ENCODE results near the gene TCEANC2. TPM values are rescaled to one million over a fixed set of nuclear protein-coding genes. Genes with fewer than 3 reads are reported as not detected.
"Not testable (repeated sequence)": the region's sequence is repeated elsewhere in the genome, so short reads cannot be mapped to it uniquely, and the experiment has no call there.

Gene TCEANC2
- total RNA-seq, 1 donor from 2014 or later: 8.1 TPM

DNA sequence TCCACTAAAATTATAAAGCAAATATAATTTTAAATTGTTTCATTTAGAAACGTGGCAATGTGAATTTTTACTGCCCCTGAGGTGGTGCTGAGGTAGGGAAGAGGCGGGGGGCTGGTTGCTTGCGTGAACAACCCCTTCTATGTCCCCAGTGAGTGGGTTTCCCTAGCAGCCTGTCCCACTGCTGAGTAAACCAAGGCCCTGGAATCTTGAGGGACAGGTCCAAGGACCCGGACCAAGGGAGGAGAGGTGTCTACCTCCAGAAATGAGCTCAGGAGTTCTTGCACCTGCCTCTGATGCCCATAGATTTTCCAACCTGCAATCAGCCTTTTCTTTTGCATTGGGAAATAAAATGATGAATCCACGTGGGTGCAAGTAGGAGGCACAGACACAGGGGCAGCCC is 34.8 kb upstream of the TCEANC2 start:
- POLR2A ChIA-PET: no interaction called here
- no peak overlapping the region for H3K27ac Mint-ChIP-seq

DNA sequence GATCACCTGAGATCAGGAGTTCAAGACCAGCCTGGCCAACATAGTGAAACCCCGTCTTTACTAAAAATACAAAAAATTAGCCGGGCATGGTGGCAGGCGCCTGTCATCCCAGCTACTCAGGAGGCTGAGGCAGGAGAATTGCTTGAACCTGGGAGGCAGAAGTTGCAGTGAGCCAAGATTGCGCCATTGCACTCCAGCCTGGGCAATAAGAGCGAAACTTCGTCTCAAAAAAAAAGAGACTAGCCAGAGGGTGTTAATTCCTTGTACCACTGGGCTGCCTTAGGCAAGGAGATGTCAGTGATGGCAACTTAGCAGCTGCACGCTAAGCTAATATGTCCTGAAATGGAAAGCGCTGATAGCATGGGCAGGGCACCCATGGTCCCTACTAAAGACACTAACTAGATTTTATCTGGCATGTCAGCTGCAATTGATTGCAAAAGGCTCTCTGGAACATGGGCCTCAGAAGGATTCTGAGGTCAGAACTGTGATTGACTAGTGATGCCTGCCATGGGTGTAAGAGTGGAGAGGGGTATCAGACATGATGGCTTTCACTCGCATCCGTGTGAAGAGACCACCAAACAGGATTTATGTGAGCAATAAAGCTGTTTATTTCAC is 33.7 kb upstream of the TCEANC2 start:
- POLR2A ChIA-PET; H3K36me3 Mint-ChIP-seq (ENCODE audit: low read depth); intact Hi-C loops (cut with micrococcal nuclease); H3K4me1 Mint-ChIP-seq; H3K9me3 Mint-ChIP-seq; H3K27me3 Mint-ChIP-seq; H3K27ac Mint-ChIP-seq; ATAC-seq (ENCODE audit: low read depth); CTCF ChIA-PET; DNase-seq; H3K4me3 Mint-ChIP-seq: not testable (repeated sequence)

More for the DNA sequence above, 34.8 kb upstream of the TCEANC2 start:
- H3K4me1 Mint-ChIP-seq: no peaks in the 10 kb centered on the region
- H3K27me3 Mint-ChIP-seq: peaks cover 5% of the 10 kb centered on the region
- TF ChIP-seq, protein P1, sequence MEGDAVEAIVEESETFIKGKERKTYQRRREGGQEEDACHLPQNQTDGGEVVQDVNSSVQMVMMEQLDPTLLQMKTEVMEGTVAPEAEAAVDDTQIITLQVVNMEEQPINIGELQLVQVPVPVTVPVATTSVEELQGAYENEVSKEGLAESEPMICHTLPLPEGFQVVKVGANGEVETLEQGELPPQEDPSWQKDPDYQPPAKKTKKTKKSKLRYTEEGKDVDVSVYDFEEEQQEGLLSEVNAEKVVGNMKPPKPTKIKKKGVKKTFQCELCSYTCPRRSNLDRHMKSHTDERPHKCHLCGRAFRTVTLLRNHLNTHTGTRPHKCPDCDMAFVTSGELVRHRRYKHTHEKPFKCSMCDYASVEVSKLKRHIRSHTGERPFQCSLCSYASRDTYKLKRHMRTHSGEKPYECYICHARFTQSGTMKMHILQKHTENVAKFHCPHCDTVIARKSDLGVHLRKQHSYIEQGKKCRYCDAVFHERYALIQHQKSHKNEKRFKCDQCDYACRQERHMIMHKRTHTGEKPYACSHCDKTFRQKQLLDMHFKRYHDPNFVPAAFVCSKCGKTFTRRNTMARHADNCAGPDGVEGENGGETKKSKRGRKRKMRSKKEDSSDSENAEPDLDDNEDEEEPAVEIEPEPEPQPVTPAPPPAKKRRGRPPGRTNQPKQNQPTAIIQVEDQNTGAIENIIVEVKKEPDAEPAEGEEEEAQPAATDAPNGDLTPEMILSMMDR (IDR thresholded peaks at IDR 0.05): no peak
- H3K36me3 Mint-ChIP-seq (ENCODE audit: low read depth): no peaks in the 10 kb centered on the region
- H3K4me3 Mint-ChIP-seq: no peak overlapping the region
- DNase-seq: no peak
- CTCF ChIA-PET: no interaction called here
- intact Hi-C loops (cut with micrococcal nuclease): no loop called here
- H3K9me3 Mint-ChIP-seq: no peaks in the 10 kb centered on the region
- no peak for ATAC-seq (ENCODE audit: low read depth)

DNA sequence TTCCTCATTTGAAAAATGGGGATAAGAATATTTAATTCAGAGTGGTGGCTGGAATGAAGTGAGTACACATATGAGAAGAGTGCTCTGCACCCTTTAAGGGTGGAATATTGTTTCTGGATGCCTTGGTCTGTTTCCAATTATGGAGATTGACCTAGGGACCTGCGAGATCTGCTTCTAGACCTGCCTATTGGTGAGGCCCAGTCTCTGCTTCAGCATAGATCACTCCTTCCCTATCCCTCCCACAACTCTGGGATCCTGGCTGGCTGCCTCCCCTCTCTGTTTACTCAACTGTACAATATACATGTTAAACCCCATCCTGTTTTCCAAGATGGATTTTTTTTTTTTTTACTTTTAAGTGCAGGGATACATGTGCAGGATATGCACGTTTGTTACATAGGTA is 29.1 kb upstream of the TCEANC2 start:
- CTCF ChIA-PET: no interaction called here
- POLR2A ChIA-PET: no interaction called here
- H3K9me3 Mint-ChIP-seq: no peaks in the 10 kb centered on the region
- peaks cover 4% of the 10 kb centered on the region for H3K36me3 Mint-ChIP-seq (ENCODE audit: low read depth)
- no peaks in the 10 kb centered on the region for H3K27me3 Mint-ChIP-seq
- H3K4me3 Mint-ChIP-seq: no peak overlapping the region
- intact Hi-C loops (cut with micrococcal nuclease): no loop called here
- TF ChIP-seq, protein P1 (IDR thresholded peaks at IDR 0.05): no peak
- no peak for DNase-seq
- ATAC-seq (ENCODE audit: low read depth): no peak
- no peaks in the 10 kb centered on the region for H3K4me1 Mint-ChIP-seq
- H3K27ac Mint-ChIP-seq: no peak overlapping the region

DNA sequence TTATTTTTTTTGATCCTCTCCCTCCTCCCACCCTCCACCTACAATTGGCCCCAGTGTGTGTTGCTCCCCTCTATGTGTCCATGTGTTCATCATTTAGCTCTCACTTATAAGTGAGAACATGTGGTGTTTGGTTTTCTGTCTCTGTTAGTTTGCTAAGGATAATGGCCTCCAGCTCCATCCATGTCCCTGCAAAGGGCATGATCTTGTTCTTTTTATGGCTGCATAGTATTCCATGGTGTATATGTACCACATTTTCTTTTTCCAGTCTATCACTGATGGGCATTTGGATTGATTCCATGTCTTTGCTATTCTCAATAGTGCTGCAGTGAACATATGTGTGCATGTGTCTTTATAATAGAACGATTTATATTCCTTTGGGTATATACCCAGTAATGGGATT is 28.6 kb upstream of the TCEANC2 start:
- ATAC-seq (ENCODE audit: low read depth): not testable (repeated sequence)

DNA sequence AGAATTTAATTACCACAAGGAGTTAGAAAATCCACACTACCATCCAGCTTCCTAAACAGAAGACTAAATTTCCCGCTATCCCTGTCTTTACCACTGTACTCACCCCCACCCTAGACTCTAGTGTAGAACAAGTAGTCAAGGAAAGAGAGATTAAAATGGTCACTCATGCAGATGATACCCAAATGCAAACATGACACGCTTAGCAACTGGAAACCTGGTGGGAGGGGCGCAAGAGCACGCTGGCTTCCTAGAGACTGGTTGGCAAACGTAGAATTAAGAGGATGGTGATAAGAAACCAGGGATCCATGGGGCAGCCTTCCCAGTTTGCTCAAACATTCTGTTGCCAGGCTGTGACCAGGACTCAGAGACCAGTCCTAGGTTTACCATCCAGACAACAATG is 25.6 kb upstream of the TCEANC2 start:
- TF ChIP-seq, protein P1 (IDR thresholded peaks at IDR 0.05): no peak
- ATAC-seq (ENCODE audit: low read depth): no peak
- H3K36me3 Mint-ChIP-seq (ENCODE audit: low read depth): peaks cover 34% of the 10 kb centered on the region
- H3K4me1 Mint-ChIP-seq: peaks cover 9% of the 10 kb centered on the region
- H3K9me3 Mint-ChIP-seq: no peaks in the 10 kb centered on the region
- no peak overlapping the region for H3K27ac Mint-ChIP-seq
- no peak for DNase-seq
- no peaks in the 10 kb centered on the region for H3K27me3 Mint-ChIP-seq
- ChIA-PET CTCF (no interaction called here), POLR2A (interaction anchor here (0.6 kb wide), 1 partner anchor 75 kb away, joined by 3 read pairs; no protein-coding TSS in a partner anchor)
- intact Hi-C loops (cut with micrococcal nuclease): no loop called here
- H3K4me3 Mint-ChIP-seq: no peak overlapping the region

More for the DNA sequence above, 28.6 kb upstream of the TCEANC2 start:
- POLR2A ChIA-PET; H3K27ac Mint-ChIP-seq; H3K4me1 Mint-ChIP-seq; H3K36me3 Mint-ChIP-seq (ENCODE audit: low read depth); H3K4me3 Mint-ChIP-seq; H3K9me3 Mint-ChIP-seq; DNase-seq; CTCF ChIA-PET; intact Hi-C loops (cut with micrococcal nuclease); H3K27me3 Mint-ChIP-seq: not testable (repeated sequence)

DNA sequence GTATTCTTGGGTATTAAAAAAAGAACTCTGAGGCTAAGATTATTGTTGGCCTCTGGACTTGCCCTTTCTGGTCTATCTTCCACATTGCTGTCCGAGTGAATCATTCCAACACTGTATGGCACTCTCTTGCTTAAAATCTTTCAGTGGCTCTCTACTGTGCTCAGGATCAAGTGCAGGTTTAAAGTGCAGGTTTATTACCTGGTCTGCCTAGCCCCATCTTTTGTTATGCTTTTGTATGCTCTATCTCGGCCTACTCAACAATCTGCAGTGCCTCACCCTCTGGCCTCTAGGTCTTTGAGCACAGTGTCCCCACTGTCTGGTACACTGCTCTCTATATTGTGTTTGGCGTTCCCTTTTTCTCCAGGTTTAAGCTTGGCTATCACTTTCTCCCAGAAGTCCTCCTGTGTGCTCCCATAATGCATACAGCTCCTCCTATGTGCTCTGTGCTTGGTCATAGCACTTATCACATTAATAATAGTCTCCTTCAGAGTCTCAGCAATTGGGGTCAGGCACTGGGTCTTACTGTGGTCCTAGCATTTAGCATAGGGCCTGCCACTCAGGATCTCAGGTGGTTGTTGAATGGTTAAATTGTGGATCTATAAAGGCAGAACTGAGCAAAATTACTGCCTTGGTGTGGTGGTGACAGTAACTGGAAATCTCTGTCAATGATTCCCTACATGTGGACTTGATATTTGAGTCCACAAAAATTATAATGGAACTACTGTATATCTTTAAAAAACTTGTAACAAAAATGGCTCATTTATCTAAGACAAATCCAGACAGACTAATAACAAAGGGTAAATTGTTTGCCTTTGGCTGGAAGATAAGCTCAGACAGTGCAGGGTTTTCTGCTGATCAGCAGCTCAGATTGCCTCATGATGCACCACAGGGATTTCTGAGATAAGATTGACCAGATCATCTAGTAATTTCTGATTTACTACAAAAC is 24.8 kb upstream of the TCEANC2 start:
- ATAC-seq (ENCODE audit: low read depth) (no peak), DNase-seq (no peak)
- Mint-ChIP-seq H3K27me3 (no peaks in the 10 kb centered on the region), H3K4me3 (no peak overlapping the region), H3K27ac (no peak overlapping the region), H3K9me3 (no peaks in the 10 kb centered on the region), H3K36me3 (ENCODE audit: low read depth) (peaks cover 39% of the 10 kb centered on the region), H3K4me1 (peaks cover 9% of the 10 kb centered on the region)
- ChIA-PET POLR2A (no interaction called here), CTCF (no interaction called here)
- intact Hi-C loops (cut with micrococcal nuclease): no loop called here
- TF ChIP-seq, protein P1 (IDR thresholded peaks at IDR 0.05): no peak

Measured in activated B cell treated with CpG ODN at 0.5 μM for 24 hours (primary cell).